ENCODE results near the gene TGFBR3.

Gene TGFBR3

GRCh38 chr1:91651661-91652071 lies 234.3 kb downstream of the TGFBR3 start:
- Mint-ChIP-seq H3K27ac (no peak overlapping the region), H3K36me3 (ENCODE audit: low read depth) (no peaks in the 10 kb centered on the region), H3K9me3 (peaks cover 6% of the 10 kb centered on the region), H3K4me1 (peaks cover 16% of the 10 kb centered on the region), H3K27me3 (ENCODE audit: low read depth, poor library complexity) (peaks cover 15% of the 10 kb centered on the region), H3K4me3 (no peak overlapping the region)
- TF ChIP-seq CTCF (IDR thresholded peaks at IDR 0.05), result no peak
- DNase-seq, result peak; percentile 18

- H3K4me1 Mint-ChIP-seq, result peaks cover 16% of the 10 kb centered on the region
- TF ChIP-seq CTCF (IDR thresholded peaks at IDR 0.05), result no peak
- DNase-seq, result no peak
- peaks cover 6% of the 10 kb centered on the region for H3K9me3 Mint-ChIP-seq
- H3K27ac Mint-ChIP-seq, result no peak overlapping the region
- no peak overlapping the region for H3K4me3 Mint-ChIP-seq
- H3K36me3 Mint-ChIP-seq (ENCODE audit: low read depth), result no peaks in the 10 kb centered on the region
- H3K27me3 Mint-ChIP-seq (ENCODE audit: low read depth, poor library complexity), result peaks cover 15% of the 10 kb centered on the region
Observed at GRCh38 chr1:91651243-91651642, 234.7 kb downstream of the TGFBR3 start.

GRCh38 chr1:91650764-91651163 lies 235.2 kb downstream of the TGFBR3 start:
- Mint-ChIP-seq H3K4me1 (peaks cover 16% of the 10 kb centered on the region), H3K9me3 (peaks cover 6% of the 10 kb centered on the region), H3K27me3 (ENCODE audit: low read depth, poor library complexity) (peaks cover 15% of the 10 kb centered on the region), H3K4me3 (no peak overlapping the region), H3K36me3 (ENCODE audit: low read depth) (no peaks in the 10 kb centered on the region), H3K27ac (peak overlapping the region; percentile 31)
- no peak for TF ChIP-seq CTCF (IDR thresholded peaks at IDR 0.05)
- no peak for DNase-seq

- no peaks in the 10 kb centered on the region for H3K36me3 Mint-ChIP-seq (ENCODE audit: low read depth)
- TF ChIP-seq CTCF (IDR thresholded peaks at IDR 0.05), result no peak
- no peak for DNase-seq
- peaks cover 22% of the 10 kb centered on the region for H3K4me1 Mint-ChIP-seq
- H3K9me3 Mint-ChIP-seq, result peaks cover 3% of the 10 kb centered on the region
- no peak overlapping the region for H3K27ac Mint-ChIP-seq
- no peak overlapping the region for H3K4me3 Mint-ChIP-seq
- peaks cover 12% of the 10 kb centered on the region for H3K27me3 Mint-ChIP-seq (ENCODE audit: low read depth, poor library complexity)
Observed at GRCh38 chr1:91647061-91647460, 238.9 kb downstream of the TGFBR3 start.

- Mint-ChIP-seq H3K9me3 (peaks cover 20% of the 10 kb centered on the region), H3K36me3 (ENCODE audit: low read depth) (peaks cover 13% of the 10 kb centered on the region), H3K27ac (no peak overlapping the region), H3K4me1 (peaks cover 6% of the 10 kb centered on the region), H3K4me3 (no peak overlapping the region), H3K27me3 (ENCODE audit: low read depth, poor library complexity) (peaks cover 11% of the 10 kb centered on the region)
- DNase-seq, result peak; percentile 2
- TF ChIP-seq CTCF (IDR thresholded peaks at IDR 0.05), result no peak
Observed at GRCh38 chr1:91645031-91645430, 240.9 kb downstream of the TGFBR3 start.

GRCh38 chr1:91643431-91643830 lies 242.5 kb downstream of the TGFBR3 start:
- peaks cover 6% of the 10 kb centered on the region for H3K4me1 Mint-ChIP-seq
- peaks cover 27% of the 10 kb centered on the region for H3K9me3 Mint-ChIP-seq
- TF ChIP-seq CTCF (IDR thresholded peaks at IDR 0.05), result no peak
- H3K36me3 Mint-ChIP-seq (ENCODE audit: low read depth), result peaks cover 17% of the 10 kb centered on the region
- peaks cover 4% of the 10 kb centered on the region for H3K27me3 Mint-ChIP-seq (ENCODE audit: low read depth, poor library complexity)
- no peak for DNase-seq
- H3K27ac Mint-ChIP-seq, result no peak overlapping the region
- H3K4me3 Mint-ChIP-seq, result no peak overlapping the region
